ENCODE data around the gene SEMA4C.
A peak's percentile ranks its signal among the peaks of the same experiment; 100 is the strongest.
"Not testable (repeated sequence)": the region's sequence is repeated elsewhere in the genome, so short reads cannot be mapped to it uniquely, and the experiment has no call there.

The SEMA4C gene

DNA sequence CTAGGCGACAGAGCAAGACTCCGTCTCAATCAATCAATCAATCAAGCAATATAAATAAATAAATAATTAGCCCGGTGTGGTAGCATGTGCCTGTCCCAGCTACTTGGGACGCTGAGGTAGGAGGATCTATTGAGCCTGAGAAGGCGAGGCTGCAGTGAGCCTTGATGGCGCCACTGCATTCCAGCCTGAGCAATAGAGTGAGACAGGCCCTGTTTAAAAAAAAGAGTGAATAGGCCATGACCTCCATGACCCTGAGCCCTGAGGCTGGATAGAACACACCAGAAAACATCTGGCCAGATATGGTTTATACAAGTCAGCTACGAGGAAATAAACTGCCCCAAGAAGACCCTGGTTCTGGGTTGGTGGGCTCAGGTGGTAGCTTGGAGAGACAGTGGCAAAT lies 20.4 kb upstream of the SEMA4C start:
- peak overlapping the region; percentile 54 to 63 for H3K18ac ChIP-seq (ENCODE audit: low read depth in 1 of 2, low read length in 2 of 2)
- no peak overlapping the region for H3K4me2 ChIP-seq (ENCODE audit: low read length, poor library complexity, severe bottlenecking)
- no peaks in the 10 kb centered on the region for H3K9me3 ChIP-seq (ENCODE audit: control insufficient read depth, low read length)
- H3K9ac ChIP-seq (ENCODE audit: low read length) = no peak overlapping the region
- H4K91ac ChIP-seq (ENCODE audit: low read length) = peak overlapping the region; percentile 2
- no peak overlapping the region for H2BK5ac ChIP-seq (ENCODE audit: low read depth, low read length, poor library complexity, severe bottlenecking)
- H3K27me3 ChIP-seq (ENCODE audit: control insufficient read depth in 1 of 2, insufficient read depth in 1 of 2, low read length in 2 of 2) = no peaks in the 10 kb centered on the region
- no peaks in the 10 kb centered on the region for H3K79me1 ChIP-seq (replicated peaks; ENCODE audit: low read length, poor library complexity, severe bottlenecking)
- H2AK5ac ChIP-seq (ENCODE audit: low read length, severe bottlenecking) = no peak overlapping the region
- no peak overlapping the region for H3K27ac ChIP-seq (ENCODE audit: low read length, poor library complexity, severe bottlenecking)
- H3K14ac ChIP-seq (ENCODE audit: low read length in 2 of 2) = no peak overlapping the region
- H2BK15ac ChIP-seq (ENCODE audit: low read depth, poor library complexity, severe bottlenecking) = peak overlapping the region; percentile 49
- H3K4me1 ChIP-seq (ENCODE audit: control insufficient read depth, insufficient read depth, low read depth, low read length) = peaks cover 14% of the 10 kb centered on the region
- H2BK120ac ChIP-seq (ENCODE audit: low read depth, low read length) = no peak overlapping the region
- no peak overlapping the region for H3K23ac ChIP-seq (ENCODE audit: low read length in 2 of 2)
- H3K4ac ChIP-seq (ENCODE audit: low read depth in 1 of 2, low read length in 2 of 2) = peak overlapping the region in 1 of 2 experiments; percentile 44
- no peak overlapping the region for H2AFZ ChIP-seq (ENCODE audit: low read depth, low read length)
- peak overlapping the region in 1 of 2 experiments; percentile 45 for H2BK12ac ChIP-seq (ENCODE audit: low read length in 2 of 2)
- H4K8ac ChIP-seq (ENCODE audit: low read length) = no peak overlapping the region
- H3K36me3 ChIP-seq (ENCODE audit: control insufficient read depth in 1 of 2, insufficient read depth in 2 of 2, low read depth in 1 of 2, low read length in 2 of 2) = no peaks in the 10 kb centered on the region
- DNase-seq = no peak
- H3K4me3 ChIP-seq (ENCODE audit: insufficient read depth in 1 of 2, low read depth in 1 of 2, low read length in 2 of 2) = no peak overlapping the region
- WGBS = 72% methylated on average over 5 of the region's 7 CpGs

DNA sequence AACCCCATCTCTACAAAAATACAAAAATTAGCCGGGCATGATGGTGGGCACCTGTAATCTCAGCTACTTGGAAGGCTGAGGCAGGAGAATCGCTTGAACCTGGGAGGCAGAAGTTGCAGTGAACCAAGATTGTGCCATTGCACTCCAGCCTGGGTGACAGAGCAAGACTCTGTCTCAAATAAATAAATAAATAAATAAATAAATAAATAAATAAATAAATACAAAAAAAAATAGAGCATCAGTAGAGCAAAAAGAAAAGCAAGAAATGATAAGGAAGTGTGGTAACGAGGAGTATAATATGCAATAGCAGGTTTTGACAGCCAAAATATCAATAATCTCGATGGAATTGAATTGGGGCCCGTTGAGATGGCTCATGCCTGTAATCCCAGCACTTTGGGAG lies 19.6 kb upstream of the SEMA4C start:
- H3K27me3 ChIP-seq (ENCODE audit: control insufficient read depth in 1 of 2, insufficient read depth in 1 of 2, low read length in 2 of 2); H3K9me3 ChIP-seq (ENCODE audit: control insufficient read depth, low read length); H3K14ac ChIP-seq (ENCODE audit: low read length in 2 of 2); H3K4me3 ChIP-seq (ENCODE audit: insufficient read depth in 1 of 2, low read depth in 1 of 2, low read length in 2 of 2); H2BK12ac ChIP-seq (ENCODE audit: low read length in 2 of 2); H4K8ac ChIP-seq (ENCODE audit: low read length); H3K27ac ChIP-seq (ENCODE audit: low read length, poor library complexity, severe bottlenecking); H3K4me2 ChIP-seq (ENCODE audit: low read length, poor library complexity, severe bottlenecking); H3K9ac ChIP-seq (ENCODE audit: low read length); H2AK5ac ChIP-seq (ENCODE audit: low read length, severe bottlenecking); H2BK120ac ChIP-seq (ENCODE audit: low read depth, low read length); H2AFZ ChIP-seq (ENCODE audit: low read depth, low read length); H2BK15ac ChIP-seq (ENCODE audit: low read depth, poor library complexity, severe bottlenecking); H4K91ac ChIP-seq (ENCODE audit: low read length); H3K4ac ChIP-seq (ENCODE audit: low read depth in 1 of 2, low read length in 2 of 2); DNase-seq; H2BK5ac ChIP-seq (ENCODE audit: low read depth, low read length, poor library complexity, severe bottlenecking); H3K18ac ChIP-seq (ENCODE audit: low read depth in 1 of 2, low read length in 2 of 2); H3K79me1 ChIP-seq (replicated peaks; ENCODE audit: low read length, poor library complexity, severe bottlenecking); H3K23ac ChIP-seq (ENCODE audit: low read length in 2 of 2); H3K36me3 ChIP-seq (ENCODE audit: control insufficient read depth in 1 of 2, insufficient read depth in 2 of 2, low read depth in 1 of 2, low read length in 2 of 2): not testable (repeated sequence)
- H3K4me1 ChIP-seq (ENCODE audit: control insufficient read depth, insufficient read depth, low read depth, low read length) = peaks cover 13% of the 10 kb centered on the region
- WGBS = 96% methylated on average over 4 of the region's 5 CpGs

- H2AK5ac ChIP-seq (ENCODE audit: low read length, severe bottlenecking) = no peak overlapping the region
- no peaks in the 10 kb centered on the region for H3K36me3 ChIP-seq (ENCODE audit: control insufficient read depth in 1 of 2, insufficient read depth in 2 of 2, low read depth in 1 of 2, low read length in 2 of 2)
- peaks cover 13% of the 10 kb centered on the region for H3K4me1 ChIP-seq (ENCODE audit: control insufficient read depth, insufficient read depth, low read depth, low read length)
- H3K4me3 ChIP-seq (ENCODE audit: insufficient read depth in 1 of 2, low read depth in 1 of 2, low read length in 2 of 2) = no peak overlapping the region
- no peaks in the 10 kb centered on the region for H3K9me3 ChIP-seq (ENCODE audit: control insufficient read depth, low read length)
- no peak overlapping the region for H3K4me2 ChIP-seq (ENCODE audit: low read length, poor library complexity, severe bottlenecking)
- peak overlapping the region; percentile 84 for H2BK15ac ChIP-seq (ENCODE audit: low read depth, poor library complexity, severe bottlenecking)
- peak overlapping the region in 1 of 2 experiments; percentile 46 for H3K18ac ChIP-seq (ENCODE audit: low read depth in 1 of 2, low read length in 2 of 2)
- peak overlapping the region in 1 of 2 experiments; percentile 21 for H3K4ac ChIP-seq (ENCODE audit: low read depth in 1 of 2, low read length in 2 of 2)
- 91% methylated on average over 11 of the region's 12 CpGs for WGBS
- H4K91ac ChIP-seq (ENCODE audit: low read length) = peak overlapping the region; percentile 43
- peak overlapping the region; percentile 46 for H3K9ac ChIP-seq (ENCODE audit: low read length)
- H2BK12ac ChIP-seq (ENCODE audit: low read length in 2 of 2) = peak overlapping the region; percentile 57 to 67
- no peak overlapping the region for H3K27ac ChIP-seq (ENCODE audit: low read length, poor library complexity, severe bottlenecking)
- H3K27me3 ChIP-seq (ENCODE audit: control insufficient read depth in 1 of 2, insufficient read depth in 1 of 2, low read length in 2 of 2) = peaks cover 5 to 6% of the 10 kb centered on the region in 2 experiments
- DNase-seq = no peak
- H3K14ac ChIP-seq (ENCODE audit: low read length in 2 of 2) = peak overlapping the region in 1 of 2 experiments; percentile 35
- no peak overlapping the region for H2BK5ac ChIP-seq (ENCODE audit: low read depth, low read length, poor library complexity, severe bottlenecking)
- peak overlapping the region in 1 of 2 experiments; percentile 54 for H3K23ac ChIP-seq (ENCODE audit: low read length in 2 of 2)
- no peak overlapping the region for H2BK120ac ChIP-seq (ENCODE audit: low read depth, low read length)
- H2AFZ ChIP-seq (ENCODE audit: low read depth, low read length) = no peak overlapping the region
- H3K79me1 ChIP-seq (replicated peaks; ENCODE audit: low read length, poor library complexity, severe bottlenecking) = no peaks in the 10 kb centered on the region
- H4K8ac ChIP-seq (ENCODE audit: low read length) = peak overlapping the region; percentile 45
These were observed 18.5 kb upstream of the SEMA4C start for GRCh38 chr2:96888072-96889011.

DNA sequence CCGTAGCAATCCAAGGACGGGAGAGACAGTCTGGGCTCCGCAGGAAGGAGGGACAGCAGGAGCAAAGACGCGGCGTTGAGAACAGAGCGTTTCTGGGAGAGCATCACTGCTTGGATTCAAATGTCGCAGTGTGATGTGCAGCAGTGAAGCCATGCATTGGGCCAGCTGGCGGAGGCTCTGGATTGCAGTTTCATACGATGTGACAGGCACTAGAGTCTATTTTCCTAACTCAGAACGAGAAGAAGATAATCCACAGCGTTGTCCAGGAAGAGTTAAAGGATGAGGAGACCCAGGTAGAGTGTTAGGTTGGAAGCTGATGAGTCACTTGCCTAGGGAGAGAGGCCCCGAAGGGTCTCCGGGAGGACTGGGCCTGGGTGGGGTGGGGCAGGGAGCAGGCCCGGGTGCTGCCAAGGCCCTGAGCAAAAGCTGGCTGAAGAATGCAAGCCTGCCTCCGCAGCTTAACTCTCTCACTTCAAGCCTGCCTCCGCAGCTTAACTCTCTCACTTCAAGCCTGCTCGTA lies 17.7 kb upstream of the SEMA4C start:
- no peaks in the 10 kb centered on the region for H3K9me3 ChIP-seq (ENCODE audit: control insufficient read depth, low read length)
- peak overlapping the region; percentile 57 for H4K91ac ChIP-seq (ENCODE audit: low read length)
- H3K79me1 ChIP-seq (replicated peaks; ENCODE audit: low read length, poor library complexity, severe bottlenecking) = no peaks in the 10 kb centered on the region
- no peak overlapping the region for H2BK12ac ChIP-seq (ENCODE audit: low read length in 2 of 2)
- peak overlapping the region; percentile 46 for H3K9ac ChIP-seq (ENCODE audit: low read length)
- no peak overlapping the region for H3K4ac ChIP-seq (ENCODE audit: low read depth in 1 of 2, low read length in 2 of 2)
- H3K4me1 ChIP-seq (ENCODE audit: control insufficient read depth, insufficient read depth, low read depth, low read length) = peaks cover 13% of the 10 kb centered on the region
- H3K4me3 ChIP-seq (ENCODE audit: insufficient read depth in 1 of 2, low read depth in 1 of 2, low read length in 2 of 2) = no peak overlapping the region
- no peaks in the 10 kb centered on the region for H3K36me3 ChIP-seq (ENCODE audit: control insufficient read depth in 1 of 2, insufficient read depth in 2 of 2, low read depth in 1 of 2, low read length in 2 of 2)
- DNase-seq = no peak
- no peak overlapping the region for H3K14ac ChIP-seq (ENCODE audit: low read length in 2 of 2)
- H3K4me2 ChIP-seq (ENCODE audit: low read length, poor library complexity, severe bottlenecking) = no peak overlapping the region
- peaks cover 13 to 14% of the 10 kb centered on the region in 2 experiments for H3K27me3 ChIP-seq (ENCODE audit: control insufficient read depth in 1 of 2, insufficient read depth in 1 of 2, low read length in 2 of 2)
- no peak overlapping the region for H3K27ac ChIP-seq (ENCODE audit: low read length, poor library complexity, severe bottlenecking)
- peak overlapping the region; percentile 64 for H4K8ac ChIP-seq (ENCODE audit: low read length)
- H3K23ac ChIP-seq (ENCODE audit: low read length in 2 of 2) = no peak overlapping the region
- no peak overlapping the region for H2BK120ac ChIP-seq (ENCODE audit: low read depth, low read length)
- H2AFZ ChIP-seq (ENCODE audit: low read depth, low read length) = no peak overlapping the region
- H3K18ac ChIP-seq (ENCODE audit: low read depth in 1 of 2, low read length in 2 of 2) = peak overlapping the region in 1 of 2 experiments; percentile 22
- no peak overlapping the region for H2BK15ac ChIP-seq (ENCODE audit: low read depth, poor library complexity, severe bottlenecking)
- no peak overlapping the region for H2BK5ac ChIP-seq (ENCODE audit: low read depth, low read length, poor library complexity, severe bottlenecking)
- 71% methylated on average over 17 of the region's 18 CpGs for WGBS
- H2AK5ac ChIP-seq (ENCODE audit: low read length, severe bottlenecking) = no peak overlapping the region
